HS-5 (cell line): ENCODE results near the gene BRCA1.
"Not testable (repeated sequence)": the region's sequence is repeated elsewhere in the genome, so short reads cannot be mapped to it uniquely, and the experiment has no call there.

Experiments used
- DNase-seq: peaks from one replicate; pipeline ENCODE4 v3.0.0-alpha.2; 2012; ENCODE audit warnings: low read depth

Gene BRCA1

GRCh38 chr17:43003542-43004172, 121.5 kb downstream of the BRCA1 start:
- DNase-seq = no peak

- DNase-seq = not testable (repeated sequence)
Measured at GRCh38 chr17:43000894-43001293, 124.3 kb downstream of the BRCA1 start.

GRCh38 chr17:42999003-42999525, 126.1 kb downstream of the BRCA1 start:
- no peak for DNase-seq

GRCh38 chr17:42997984-42998938, 126.9 kb downstream of the BRCA1 start, which contains the start of gene RPL27:
Gene RPL27, plus strand, starts transcription at chr17:42998419. Its CDS starts 332 bp downstream, at chr17:42998751.
- DNase-seq = peak; percentile 97

GRCh38 chr17:42997390-42997983, 127.7 kb downstream of the BRCA1 start:
- DNase-seq = no peak
